ENCODE data around the gene RAP1A.

RAP1A gene

DNA sequence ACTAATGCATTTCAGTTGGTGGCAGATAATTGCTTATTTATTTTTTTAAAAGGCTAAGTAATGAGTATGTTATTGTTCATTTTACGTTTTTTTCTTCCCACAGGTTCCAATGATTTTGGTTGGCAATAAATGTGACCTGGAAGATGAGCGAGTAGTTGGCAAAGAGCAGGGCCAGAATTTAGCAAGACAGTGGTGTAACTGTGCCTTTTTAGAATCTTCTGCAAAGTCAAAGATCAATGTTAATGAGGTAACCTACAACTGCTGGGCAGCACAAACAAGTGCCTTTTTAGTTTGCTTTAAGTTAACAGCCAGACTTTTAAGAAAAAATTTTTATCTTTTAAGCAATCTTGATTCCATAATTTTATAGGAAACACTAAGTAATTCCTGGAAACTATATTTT is 84.7 kb downstream of the RAP1A start:
- DNase-seq: no peak
- H3K4me3 ChIP-seq (ENCODE audit: low read depth, low read length): no peak overlapping the region
- no peak overlapping the region for H3K27ac ChIP-seq
- peaks cover 42% of the 10 kb centered on the region for H3K36me3 ChIP-seq
- no peaks in the 10 kb centered on the region for H3K9me3 ChIP-seq (ENCODE audit: severe bottlenecking)
- no peaks in the 10 kb centered on the region for H3K27me3 ChIP-seq (ENCODE audit: insufficient read depth, low read depth, severe bottlenecking)
- TF ChIP-seq, protein P1, sequence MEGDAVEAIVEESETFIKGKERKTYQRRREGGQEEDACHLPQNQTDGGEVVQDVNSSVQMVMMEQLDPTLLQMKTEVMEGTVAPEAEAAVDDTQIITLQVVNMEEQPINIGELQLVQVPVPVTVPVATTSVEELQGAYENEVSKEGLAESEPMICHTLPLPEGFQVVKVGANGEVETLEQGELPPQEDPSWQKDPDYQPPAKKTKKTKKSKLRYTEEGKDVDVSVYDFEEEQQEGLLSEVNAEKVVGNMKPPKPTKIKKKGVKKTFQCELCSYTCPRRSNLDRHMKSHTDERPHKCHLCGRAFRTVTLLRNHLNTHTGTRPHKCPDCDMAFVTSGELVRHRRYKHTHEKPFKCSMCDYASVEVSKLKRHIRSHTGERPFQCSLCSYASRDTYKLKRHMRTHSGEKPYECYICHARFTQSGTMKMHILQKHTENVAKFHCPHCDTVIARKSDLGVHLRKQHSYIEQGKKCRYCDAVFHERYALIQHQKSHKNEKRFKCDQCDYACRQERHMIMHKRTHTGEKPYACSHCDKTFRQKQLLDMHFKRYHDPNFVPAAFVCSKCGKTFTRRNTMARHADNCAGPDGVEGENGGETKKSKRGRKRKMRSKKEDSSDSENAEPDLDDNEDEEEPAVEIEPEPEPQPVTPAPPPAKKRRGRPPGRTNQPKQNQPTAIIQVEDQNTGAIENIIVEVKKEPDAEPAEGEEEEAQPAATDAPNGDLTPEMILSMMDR (IDR thresholded peaks at IDR 0.05; ENCODE audit: low read depth, low read length): no peak

DNA sequence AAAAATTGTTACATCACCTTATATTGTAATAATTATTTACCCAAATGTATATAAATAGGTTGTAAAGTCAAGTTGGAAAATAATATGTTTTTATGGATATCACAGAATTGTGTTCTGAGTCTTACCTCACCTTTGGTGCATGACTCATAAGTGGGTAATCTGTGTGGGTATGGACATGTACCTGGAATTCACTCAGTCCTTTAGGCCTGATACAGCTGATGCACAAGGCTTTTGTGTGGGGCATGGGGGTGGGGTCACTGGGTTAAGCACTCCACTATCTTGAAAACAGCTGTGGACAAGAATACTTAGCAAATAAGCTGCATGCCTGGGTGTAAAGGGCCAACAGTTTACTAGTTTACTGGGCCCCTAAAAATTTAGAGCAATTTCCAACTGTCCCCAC is 85.2 kb downstream of the RAP1A start:
- Histone ChIP-seq H3K4me3 (ENCODE audit: low read depth, low read length) (no peak overlapping the region), H3K27me3 (ENCODE audit: insufficient read depth, low read depth, severe bottlenecking) (no peaks in the 10 kb centered on the region), H3K27ac (no peak overlapping the region), H3K9me3 (ENCODE audit: severe bottlenecking) (no peaks in the 10 kb centered on the region), H3K36me3 (peaks cover 41% of the 10 kb centered on the region)
- TF ChIP-seq, protein P1 (IDR thresholded peaks at IDR 0.05; ENCODE audit: low read depth, low read length): no peak
- DNase-seq: no peak

DNA sequence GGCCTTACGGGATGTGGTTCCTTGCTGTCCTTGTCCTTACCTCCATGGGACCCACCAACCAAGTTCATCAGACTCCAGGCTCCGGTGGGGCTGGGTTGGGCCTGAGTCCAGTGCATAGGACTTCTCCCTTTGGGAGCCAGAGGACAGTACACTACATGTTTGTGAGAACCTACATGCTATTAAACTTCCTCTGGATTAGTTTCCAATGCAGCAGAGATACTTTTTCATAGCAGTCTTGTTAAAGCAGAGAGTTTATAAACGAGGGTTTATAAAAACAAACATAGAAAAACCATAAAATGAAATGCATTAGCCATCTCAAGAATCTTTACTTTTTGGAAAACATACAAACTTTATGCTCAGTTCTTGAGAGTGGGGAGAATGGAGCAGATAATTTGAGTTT is 86.3 kb downstream of the RAP1A start:
- Histone ChIP-seq H3K36me3 (peaks cover 30% of the 10 kb centered on the region), H3K27me3 (ENCODE audit: insufficient read depth, low read depth, severe bottlenecking) (no peaks in the 10 kb centered on the region), H3K9me3 (ENCODE audit: severe bottlenecking) (no peaks in the 10 kb centered on the region), H3K27ac (no peak overlapping the region), H3K4me3 (ENCODE audit: low read depth, low read length) (no peak overlapping the region)
- TF ChIP-seq, protein P1 (IDR thresholded peaks at IDR 0.05; ENCODE audit: low read depth, low read length): no peak
- DNase-seq: no peak

DNA sequence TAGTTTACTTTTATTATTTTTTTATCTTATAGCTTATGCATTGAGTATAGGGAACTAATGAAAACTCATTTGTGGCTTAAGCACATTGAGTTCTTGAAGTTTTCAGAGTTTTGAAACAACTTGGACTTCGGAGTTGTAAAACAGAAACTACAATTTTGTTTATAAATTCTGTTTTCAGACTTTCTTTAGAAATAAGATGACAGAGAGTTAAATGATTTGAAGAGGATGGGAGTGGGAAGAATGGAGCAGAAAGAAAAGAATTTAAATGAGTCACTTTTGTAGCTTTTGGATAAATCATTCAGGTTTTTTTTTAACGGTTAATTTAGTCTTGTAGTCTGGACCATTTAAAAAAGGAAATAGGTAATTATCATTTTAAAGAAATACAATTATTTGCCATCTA is 87.3 kb downstream of the RAP1A start:
- TF ChIP-seq, protein P1 (IDR thresholded peaks at IDR 0.05; ENCODE audit: low read depth, low read length): no peak
- no peak for DNase-seq
- no peak overlapping the region for H3K4me3 ChIP-seq (ENCODE audit: low read depth, low read length)
- H3K9me3 ChIP-seq (ENCODE audit: severe bottlenecking): no peaks in the 10 kb centered on the region
- H3K36me3 ChIP-seq: peaks cover 29% of the 10 kb centered on the region
- H3K27ac ChIP-seq: no peak overlapping the region
- H3K27me3 ChIP-seq (ENCODE audit: insufficient read depth, low read depth, severe bottlenecking): no peaks in the 10 kb centered on the region

DNA sequence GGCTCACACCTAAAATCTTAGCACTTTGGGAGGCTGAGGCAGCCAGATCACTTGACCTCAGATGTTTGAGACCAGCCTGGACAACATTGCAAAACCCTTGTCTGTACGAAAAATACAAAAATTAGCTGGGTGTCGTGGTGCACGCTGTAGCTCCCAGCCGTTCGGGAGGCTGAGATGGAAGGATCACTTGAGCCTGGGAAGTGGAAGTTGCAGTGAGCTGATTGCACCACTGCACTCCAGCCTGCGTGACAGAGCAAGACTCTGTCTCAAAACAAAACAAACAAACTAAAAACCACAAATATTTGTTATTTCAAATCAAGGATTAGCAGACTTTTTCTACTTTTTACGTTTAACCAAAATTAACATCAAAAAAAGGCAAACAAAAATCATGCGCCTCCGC is 88.3 kb downstream of the RAP1A start:
- H3K27ac ChIP-seq: no peak overlapping the region

DNA sequence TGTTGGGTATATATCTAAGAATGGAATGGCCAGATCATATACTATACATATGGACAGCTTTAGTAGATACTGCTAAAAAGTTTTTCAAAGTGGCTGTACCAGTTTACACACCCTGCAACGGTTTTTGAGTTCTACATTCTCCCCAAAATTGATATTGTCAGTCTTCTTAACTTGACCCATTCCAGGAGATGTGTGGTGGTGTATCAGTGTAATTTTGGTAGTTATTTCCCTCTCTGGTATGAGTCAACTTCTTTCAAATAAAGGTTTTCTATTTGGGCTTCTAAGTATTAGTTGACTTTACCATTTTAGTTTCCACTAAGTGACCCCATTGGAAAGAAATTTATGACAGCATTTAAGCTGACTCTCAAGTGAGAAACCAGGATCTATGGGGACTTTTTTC is 90.4 kb downstream of the RAP1A start:
- Histone ChIP-seq H3K9me3 (ENCODE audit: severe bottlenecking) (no peaks in the 10 kb centered on the region), H3K27ac (no peak overlapping the region), H3K27me3 (ENCODE audit: insufficient read depth, low read depth, severe bottlenecking) (no peaks in the 10 kb centered on the region), H3K4me3 (ENCODE audit: low read depth, low read length) (no peak overlapping the region), H3K36me3 (peaks cover 16% of the 10 kb centered on the region)
- TF ChIP-seq, protein P1 (IDR thresholded peaks at IDR 0.05; ENCODE audit: low read depth, low read length): no peak
- DNase-seq: no peak

More for the DNA sequence above, 88.3 kb downstream of the RAP1A start:
- no peaks in the 10 kb centered on the region for H3K9me3 ChIP-seq (ENCODE audit: severe bottlenecking)
- H3K36me3 ChIP-seq: peaks cover 29% of the 10 kb centered on the region
- no peaks in the 10 kb centered on the region for H3K27me3 ChIP-seq (ENCODE audit: insufficient read depth, low read depth, severe bottlenecking)
- DNase-seq: no peak
- TF ChIP-seq, protein P1 (IDR thresholded peaks at IDR 0.05; ENCODE audit: low read depth, low read length): no peak
- no peak overlapping the region for H3K4me3 ChIP-seq (ENCODE audit: low read depth, low read length)
